Testis (tissue), 2 donors: ENCODE results near the gene POLR2C.

Source experiments
- POLR2A ChIP-seq: fragments of 450-650 bp; IDR thresholded peaks from one replicate; pipeline ENCODE4 v1.6.1; 2017; ENCODE audit warnings: antibody characterized with exemption, mild to moderate bottlenecking, moderate library complexity
- TF ChIP-seq, protein P1 (sequence below), 3 experiments: fragments of 450-650 bp in 2 of 3; fragments of 200-600 bp in 1 of 3; sonication (generic) in 1 of 3; IDR thresholded peaks; one replicate each; pipeline ENCODE4 v1.5.1; 2016 to 2019; ENCODE audit warnings: antibody characterized with exemption in 3 of 3, mild to moderate bottlenecking in 2 of 3, moderate library complexity in 1 of 3

DNA sequence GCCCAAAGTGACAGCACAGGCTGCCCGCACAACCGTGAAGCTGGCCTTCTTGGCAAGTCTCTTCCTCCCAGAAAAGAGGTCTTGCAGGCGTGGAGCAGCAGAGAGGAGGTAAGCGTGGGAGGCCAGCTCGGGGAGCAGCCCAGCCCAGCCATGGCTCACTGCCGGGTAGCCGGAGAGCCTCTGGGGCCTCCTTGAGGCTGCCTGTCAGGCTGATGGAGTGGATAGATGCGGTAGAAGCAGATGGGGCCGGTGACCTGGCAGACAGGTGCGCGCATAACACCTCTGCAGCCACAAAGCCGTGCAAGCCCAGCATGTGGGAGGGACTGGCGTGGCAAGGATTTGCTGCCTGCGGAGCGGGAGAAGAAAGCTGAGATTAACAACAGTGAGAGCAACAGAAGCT lies 40.9 kb downstream of the POLR2C start:
- TF ChIP-seq POLR2A: no peak
- TF ChIP-seq, protein P1, sequence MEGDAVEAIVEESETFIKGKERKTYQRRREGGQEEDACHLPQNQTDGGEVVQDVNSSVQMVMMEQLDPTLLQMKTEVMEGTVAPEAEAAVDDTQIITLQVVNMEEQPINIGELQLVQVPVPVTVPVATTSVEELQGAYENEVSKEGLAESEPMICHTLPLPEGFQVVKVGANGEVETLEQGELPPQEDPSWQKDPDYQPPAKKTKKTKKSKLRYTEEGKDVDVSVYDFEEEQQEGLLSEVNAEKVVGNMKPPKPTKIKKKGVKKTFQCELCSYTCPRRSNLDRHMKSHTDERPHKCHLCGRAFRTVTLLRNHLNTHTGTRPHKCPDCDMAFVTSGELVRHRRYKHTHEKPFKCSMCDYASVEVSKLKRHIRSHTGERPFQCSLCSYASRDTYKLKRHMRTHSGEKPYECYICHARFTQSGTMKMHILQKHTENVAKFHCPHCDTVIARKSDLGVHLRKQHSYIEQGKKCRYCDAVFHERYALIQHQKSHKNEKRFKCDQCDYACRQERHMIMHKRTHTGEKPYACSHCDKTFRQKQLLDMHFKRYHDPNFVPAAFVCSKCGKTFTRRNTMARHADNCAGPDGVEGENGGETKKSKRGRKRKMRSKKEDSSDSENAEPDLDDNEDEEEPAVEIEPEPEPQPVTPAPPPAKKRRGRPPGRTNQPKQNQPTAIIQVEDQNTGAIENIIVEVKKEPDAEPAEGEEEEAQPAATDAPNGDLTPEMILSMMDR (IDR thresholded peaks at IDR 0.05): no peak
